Measurements from ENCODE around the gene PPM1L.

The PPM1L gene

GRCh38 chr3:160927620-160928019, 171.6 kb downstream of the PPM1L start:
- Histone ChIP-seq H3K36me3 (ENCODE audit: insufficient read depth, low read length) (no peaks in the 10 kb centered on the region), H3K9me3 (ENCODE audit: control insufficient read depth, insufficient read depth, low read length) (no peaks in the 10 kb centered on the region), H3K9ac (ENCODE audit: low read depth, low read length) (no peak overlapping the region), H3K4me1 (ENCODE audit: insufficient read depth, low read length) (no peaks in the 10 kb centered on the region)

- Histone ChIP-seq H3K4me1 (ENCODE audit: insufficient read depth, low read length) (no peaks in the 10 kb centered on the region), H3K9ac (ENCODE audit: low read depth, low read length) (no peak overlapping the region), H3K9me3 (ENCODE audit: control insufficient read depth, insufficient read depth, low read length) (no peaks in the 10 kb centered on the region), H3K36me3 (ENCODE audit: insufficient read depth, low read length) (no peaks in the 10 kb centered on the region)
Measured at GRCh38 chr3:160928183-160928726, 172.2 kb downstream of the PPM1L start.

GRCh38 chr3:160929595-160929994, 173.6 kb downstream of the PPM1L start:
- Histone ChIP-seq H3K4me1 (ENCODE audit: insufficient read depth, low read length) (no peaks in the 10 kb centered on the region), H3K36me3 (ENCODE audit: insufficient read depth, low read length) (no peaks in the 10 kb centered on the region), H3K9me3 (ENCODE audit: control insufficient read depth, insufficient read depth, low read length) (no peaks in the 10 kb centered on the region), H3K9ac (ENCODE audit: low read depth, low read length) (no peak overlapping the region)

- Histone ChIP-seq H3K4me1 (ENCODE audit: insufficient read depth, low read length) (no peaks in the 10 kb centered on the region), H3K36me3 (ENCODE audit: insufficient read depth, low read length) (no peaks in the 10 kb centered on the region), H3K9ac (ENCODE audit: low read depth, low read length) (no peak overlapping the region), H3K9me3 (ENCODE audit: control insufficient read depth, insufficient read depth, low read length) (no peaks in the 10 kb centered on the region)
Measured at GRCh38 chr3:160931474-160931873, 175.4 kb downstream of the PPM1L start.

GRCh38 chr3:160935413-160936095, 179.5 kb downstream of the PPM1L start:
- Histone ChIP-seq H3K36me3 (ENCODE audit: insufficient read depth, low read length) (no peaks in the 10 kb centered on the region; the same call in 1 of the 2 replicates), H3K4me1 (ENCODE audit: insufficient read depth, low read length) (no peaks in the 10 kb centered on the region), H3K9ac (ENCODE audit: low read depth, low read length) (no peak overlapping the region), H3K9me3 (ENCODE audit: control insufficient read depth, insufficient read depth, low read length) (no peaks in the 10 kb centered on the region)

- no peaks in the 10 kb centered on the region for H3K9me3 ChIP-seq (ENCODE audit: control insufficient read depth, insufficient read depth, low read length)
- H3K36me3 ChIP-seq (ENCODE audit: insufficient read depth, low read length) = no peaks in the 10 kb centered on the region; the same call in none of the 2 replicates
- H3K9ac ChIP-seq (ENCODE audit: low read depth, low read length) = no peak overlapping the region
- no peaks in the 10 kb centered on the region for H3K4me1 ChIP-seq (ENCODE audit: insufficient read depth, low read length)
Measured at GRCh38 chr3:160941885-160942494, 186.0 kb downstream of the PPM1L start.

GRCh38 chr3:160943996-160944395, 188.0 kb downstream of the PPM1L start:
- no peak overlapping the region for H3K9ac ChIP-seq (ENCODE audit: low read depth, low read length)
- H3K4me1 ChIP-seq (ENCODE audit: insufficient read depth, low read length) = no peaks in the 10 kb centered on the region
- no peaks in the 10 kb centered on the region; the same call in none of the 2 replicates for H3K36me3 ChIP-seq (ENCODE audit: insufficient read depth, low read length)
- H3K9me3 ChIP-seq (ENCODE audit: control insufficient read depth, insufficient read depth, low read length) = no peaks in the 10 kb centered on the region

- no peaks in the 10 kb centered on the region for H3K9me3 ChIP-seq (ENCODE audit: control insufficient read depth, insufficient read depth, low read length)
- H3K9ac ChIP-seq (ENCODE audit: low read depth, low read length) = no peak overlapping the region
- no peaks in the 10 kb centered on the region for H3K4me1 ChIP-seq (ENCODE audit: insufficient read depth, low read length)
- H3K36me3 ChIP-seq (ENCODE audit: insufficient read depth, low read length) = no peaks in the 10 kb centered on the region; the same call in none of the 2 replicates
Measured at GRCh38 chr3:160945336-160945735, 189.3 kb downstream of the PPM1L start.

GRCh38 chr3:160948273-160948672, 192.2 kb downstream of the PPM1L start:
- no peaks in the 10 kb centered on the region for H3K4me1 ChIP-seq (ENCODE audit: insufficient read depth, low read length)
- no peak overlapping the region for H3K9ac ChIP-seq (ENCODE audit: low read depth, low read length)
- H3K9me3 ChIP-seq (ENCODE audit: control insufficient read depth, insufficient read depth, low read length) = no peaks in the 10 kb centered on the region

GRCh38 chr3:160949460-160949859, 193.4 kb downstream of the PPM1L start:
- H3K9ac ChIP-seq (ENCODE audit: low read depth, low read length) = no peak overlapping the region

More at GRCh38 chr3:160948273-160948672, 192.2 kb downstream of the PPM1L start:
- H3K36me3 ChIP-seq (ENCODE audit: insufficient read depth, low read length) = no peaks in the 10 kb centered on the region

GRCh38 chr3:160950542-160950941, 194.5 kb downstream of the PPM1L start:
- Histone ChIP-seq H3K4me1 (ENCODE audit: insufficient read depth, low read length) (no peaks in the 10 kb centered on the region), H3K36me3 (ENCODE audit: insufficient read depth, low read length) (no peaks in the 10 kb centered on the region), H3K9ac (ENCODE audit: low read depth, low read length) (no peak overlapping the region), H3K9me3 (ENCODE audit: control insufficient read depth, insufficient read depth, low read length) (no peaks in the 10 kb centered on the region)

More at GRCh38 chr3:160949460-160949859, 193.4 kb downstream of the PPM1L start:
- no peaks in the 10 kb centered on the region for H3K4me1 ChIP-seq (ENCODE audit: insufficient read depth, low read length)
- H3K36me3 ChIP-seq (ENCODE audit: insufficient read depth, low read length) = no peaks in the 10 kb centered on the region
- H3K9me3 ChIP-seq (ENCODE audit: control insufficient read depth, insufficient read depth, low read length) = no peaks in the 10 kb centered on the region

- no peak overlapping the region for H3K9ac ChIP-seq (ENCODE audit: low read depth, low read length)
- no peaks in the 10 kb centered on the region for H3K9me3 ChIP-seq (ENCODE audit: control insufficient read depth, insufficient read depth, low read length)
- no peaks in the 10 kb centered on the region for H3K36me3 ChIP-seq (ENCODE audit: insufficient read depth, low read length)
- H3K4me1 ChIP-seq (ENCODE audit: insufficient read depth, low read length) = no peaks in the 10 kb centered on the region
Measured at GRCh38 chr3:160950954-160951353, 194.9 kb downstream of the PPM1L start.

GRCh38 chr3:160951642-160952487, 195.8 kb downstream of the PPM1L start:
- Histone ChIP-seq H3K9me3 (ENCODE audit: control insufficient read depth, insufficient read depth, low read length) (no peaks in the 10 kb centered on the region), H3K4me1 (ENCODE audit: insufficient read depth, low read length) (no peaks in the 10 kb centered on the region), H3K9ac (ENCODE audit: low read depth, low read length) (no peak overlapping the region), H3K36me3 (ENCODE audit: insufficient read depth, low read length) (no peaks in the 10 kb centered on the region)

- H3K36me3 ChIP-seq (ENCODE audit: insufficient read depth, low read length) = no peaks in the 10 kb centered on the region
- H3K9ac ChIP-seq (ENCODE audit: low read depth, low read length) = no peak overlapping the region
- no peaks in the 10 kb centered on the region for H3K9me3 ChIP-seq (ENCODE audit: control insufficient read depth, insufficient read depth, low read length)
- no peaks in the 10 kb centered on the region for H3K4me1 ChIP-seq (ENCODE audit: insufficient read depth, low read length)
Measured at GRCh38 chr3:160953686-160954085, 197.7 kb downstream of the PPM1L start.

Measured in ES-I3 (cell line).